Keratinocyte (primary cell): ENCODE results near the gene SCYGR3. TPM values are rescaled to one million over a fixed set of nuclear protein-coding genes. Genes with fewer than 3 reads are reported as not detected.

Experiments
- DNase-seq: peaks from one replicate; pipeline ENCODE4 v3.0.0-alpha.2; 2011; ENCODE audit warnings: low read depth, missing footprints, low spot score
- FAIRE-seq: peaks from 2 replicates; lab custom pipeline; 2011; peaks lifted over from hg19 to GRCh38; lab: Jason Lieb, UNC
- H2AFZ ChIP-seq: 2 replicates; pipeline ENCODE4 v1.6.0; 2012; ENCODE audit warnings: low read length, control low read depth, inconsistent platforms; ENCODE audit not compliant: control insufficient read depth
- H3K27ac ChIP-seq: 2 replicates; pipeline ENCODE4 v1.5.1; 2011; ENCODE audit warnings: low read length; ENCODE audit not compliant: control insufficient read depth, insufficient read depth
- H3K27me3 ChIP-seq: 3 replicates; pipeline ENCODE4 v1.6.0; 2011; ENCODE audit warnings: low read length; ENCODE audit not compliant: control insufficient read depth, insufficient read depth; ENCODE audit errors: extremely low read depth
- H3K36me3 ChIP-seq, 2 experiments: 2 replicates in 1 of 2; 3 replicates in 1 of 2; pipeline ENCODE4 v1.5.1; 2011; ENCODE audit warnings: low read length in 2 of 2, mild to moderate bottlenecking in 1 of 2; ENCODE audit not compliant: control insufficient read depth in 2 of 2, insufficient read depth in 2 of 2; ENCODE audit errors: extremely low read depth in 1 of 2
- H3K4me1 ChIP-seq: 3 replicates; pipeline ENCODE4 v1.5.1; 2011; ENCODE audit warnings: low read length; ENCODE audit not compliant: control insufficient read depth, insufficient read depth; ENCODE audit errors: extremely low read depth
- H3K4me2 ChIP-seq: 3 replicates; pipeline ENCODE4 v1.6.0; 2011; ENCODE audit warnings: low read depth, low read length; ENCODE audit not compliant: control insufficient read depth, insufficient read depth; ENCODE audit errors: extremely low read depth
- H3K4me3 ChIP-seq, 3 experiments: fragments of 200-600 bp in 1 of 3; sonication (generic) in 1 of 3; 2 replicates in 2 of 3; 3 replicates in 1 of 3; pipeline ENCODE4 v1.5.1; 2011 to 2016; ENCODE audit warnings: low read length in 3 of 3, mild to moderate bottlenecking in 3 of 3, control low read depth in 2 of 3, inconsistent platforms in 1 of 3, low read depth in 1 of 3, mixed read lengths in 1 of 3, mixed run types in 1 of 3, moderate library complexity in 1 of 3; ENCODE audit not compliant: control insufficient read depth in 2 of 3, insufficient read depth in 2 of 3; ENCODE audit errors: extremely low read depth in 1 of 3
- H3K79me2 ChIP-seq: 2 replicates; pipeline ENCODE4 v1.6.0; 2012; ENCODE audit warnings: low read length; ENCODE audit not compliant: control insufficient read depth, insufficient read depth
- H3K9ac ChIP-seq: 3 replicates; pipeline ENCODE4 v1.6.0; 2011; ENCODE audit warnings: low read length; ENCODE audit not compliant: control insufficient read depth, insufficient read depth; ENCODE audit errors: extremely low read depth
- H3K9me1 ChIP-seq: 3 replicates; pipeline ENCODE4 v1.6.0; 2011; ENCODE audit warnings: low read length; ENCODE audit not compliant: control insufficient read depth, insufficient read depth; ENCODE audit errors: extremely low read depth
- H3K9me3 ChIP-seq: 2 replicates; pipeline ENCODE4 v1.5.1; 2012; ENCODE audit warnings: low read depth, low read length; ENCODE audit not compliant: control insufficient read depth
- H4K20me1 ChIP-seq: 3 replicates; pipeline ENCODE4 v1.6.0; 2011; ENCODE audit warnings: low read length; ENCODE audit not compliant: control insufficient read depth, insufficient read depth; ENCODE audit errors: extremely low read depth
- EZH2 ChIP-seq: IDR thresholded peaks from one replicate; pipeline ENCODE4 v1.6.1; 2012; ENCODE audit warnings: inconsistent platforms, mild to moderate bottlenecking, low read length, moderate library complexity
- dilution Hi-C: fragments of 300-500 bp; cut with MboI; formaldehyde crosslinking; loops from one replicate; pipeline ENCODE4 v1.7.0; 2020; ENCODE audit warnings: low sequenced_read_pairs; ENCODE audit not compliant: extremely low pct_ligation_motif_present
- polyA plus RNA-seq, 5 experiments: library from polyadenylated mRNA; depleted of rRNA in 3 of 5; stranded (reverse) in 3 of 5; stranded (forward) in 1 of 5; unstranded in 1 of 5; fragments of >200 nt; gene quantifications; 1 replicate in 1 of 5; 2 replicates in 3 of 5; 3 replicates in 1 of 5; pipeline versions ENCODE4 v1.2.1 to v1.2.3, GENCODE V29; 2011 to 2012; ENCODE audit warnings: missing spikeins in 2 of 5, low read depth in 1 of 5, low replicate concordance in 1 of 5
- TF ChIP-seq, protein P1 (sequence below), 3 experiments: IDR thresholded peaks in 1 of 3; conservative IDR thresholded peaks in 1 of 3; optimal IDR thresholded peaks in 1 of 3; 2 replicates in 2 of 3; 3 replicates in 1 of 3; pipeline versions ENCODE3 to v1.5.1; 2011; ENCODE audit warnings: low read length in 3 of 3, mild to moderate bottlenecking in 3 of 3, moderate library complexity in 2 of 3, control low read depth in 1 of 3, inconsistent platforms in 1 of 3; ENCODE audit not compliant: insufficient read depth in 2 of 3; ENCODE audit errors: extremely low read depth in 1 of 3

Gene SCYGR3
- polyA plus RNA-seq, 1 donor (not counting 4 experiments of a cell fraction or from before 2014, with no cell fraction given): not detected

DNA sequence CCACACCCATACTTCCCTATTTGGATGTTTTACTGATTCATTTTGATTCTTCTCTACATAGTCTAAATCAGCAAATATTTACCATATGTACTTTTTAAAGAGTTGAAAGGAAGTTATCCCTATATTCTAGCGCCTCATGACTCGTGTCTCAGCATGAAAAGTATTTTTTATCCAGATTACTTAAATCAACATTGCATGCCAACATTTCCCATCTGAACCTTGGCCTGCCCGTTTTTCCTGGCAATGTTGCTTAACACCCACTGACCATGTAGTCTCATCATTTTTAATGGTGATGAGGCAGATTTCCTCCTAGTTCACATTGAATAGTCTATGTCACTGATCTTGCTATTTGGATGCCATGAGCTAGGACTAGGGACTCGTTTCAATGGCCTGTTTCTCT lies 38.8 kb upstream of the SCYGR3 start:
- H3K4me2 ChIP-seq: no peak overlapping the region
- H3K9me1 ChIP-seq: no peaks in the 10 kb centered on the region
- H3K9me3 ChIP-seq: no peaks in the 10 kb centered on the region
- FAIRE-seq (no peak), DNase-seq (no peak)
- dilution Hi-C loops: no loop called here
- no peak overlapping the region for H2AFZ ChIP-seq
- H4K20me1 ChIP-seq: no peaks in the 10 kb centered on the region
- H3K79me2 ChIP-seq: no peaks in the 10 kb centered on the region
- no peak overlapping the region for H3K27ac ChIP-seq
- no peak overlapping the region for H3K4me3 ChIP-seq
- H3K27me3 ChIP-seq: no peaks in the 10 kb centered on the region
- TF ChIP-seq EZH2: no peak
- TF ChIP-seq, protein P1, sequence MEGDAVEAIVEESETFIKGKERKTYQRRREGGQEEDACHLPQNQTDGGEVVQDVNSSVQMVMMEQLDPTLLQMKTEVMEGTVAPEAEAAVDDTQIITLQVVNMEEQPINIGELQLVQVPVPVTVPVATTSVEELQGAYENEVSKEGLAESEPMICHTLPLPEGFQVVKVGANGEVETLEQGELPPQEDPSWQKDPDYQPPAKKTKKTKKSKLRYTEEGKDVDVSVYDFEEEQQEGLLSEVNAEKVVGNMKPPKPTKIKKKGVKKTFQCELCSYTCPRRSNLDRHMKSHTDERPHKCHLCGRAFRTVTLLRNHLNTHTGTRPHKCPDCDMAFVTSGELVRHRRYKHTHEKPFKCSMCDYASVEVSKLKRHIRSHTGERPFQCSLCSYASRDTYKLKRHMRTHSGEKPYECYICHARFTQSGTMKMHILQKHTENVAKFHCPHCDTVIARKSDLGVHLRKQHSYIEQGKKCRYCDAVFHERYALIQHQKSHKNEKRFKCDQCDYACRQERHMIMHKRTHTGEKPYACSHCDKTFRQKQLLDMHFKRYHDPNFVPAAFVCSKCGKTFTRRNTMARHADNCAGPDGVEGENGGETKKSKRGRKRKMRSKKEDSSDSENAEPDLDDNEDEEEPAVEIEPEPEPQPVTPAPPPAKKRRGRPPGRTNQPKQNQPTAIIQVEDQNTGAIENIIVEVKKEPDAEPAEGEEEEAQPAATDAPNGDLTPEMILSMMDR (optimal IDR thresholded peaks at IDR 0.05 in 1 of 3, IDR thresholded peaks at IDR 0.05 in 1 of 3, conservative IDR thresholded peaks at IDR 0.05 in 1 of 3; ENCODE audit: extremely low read depth in 1 of 3, insufficient read depth in 2 of 3, low read length in 3 of 3): no peak
- no peak overlapping the region for H3K9ac ChIP-seq
- H3K36me3 ChIP-seq: no peaks in the 10 kb centered on the region
- peaks cover 3% of the 10 kb centered on the region for H3K4me1 ChIP-seq

DNA sequence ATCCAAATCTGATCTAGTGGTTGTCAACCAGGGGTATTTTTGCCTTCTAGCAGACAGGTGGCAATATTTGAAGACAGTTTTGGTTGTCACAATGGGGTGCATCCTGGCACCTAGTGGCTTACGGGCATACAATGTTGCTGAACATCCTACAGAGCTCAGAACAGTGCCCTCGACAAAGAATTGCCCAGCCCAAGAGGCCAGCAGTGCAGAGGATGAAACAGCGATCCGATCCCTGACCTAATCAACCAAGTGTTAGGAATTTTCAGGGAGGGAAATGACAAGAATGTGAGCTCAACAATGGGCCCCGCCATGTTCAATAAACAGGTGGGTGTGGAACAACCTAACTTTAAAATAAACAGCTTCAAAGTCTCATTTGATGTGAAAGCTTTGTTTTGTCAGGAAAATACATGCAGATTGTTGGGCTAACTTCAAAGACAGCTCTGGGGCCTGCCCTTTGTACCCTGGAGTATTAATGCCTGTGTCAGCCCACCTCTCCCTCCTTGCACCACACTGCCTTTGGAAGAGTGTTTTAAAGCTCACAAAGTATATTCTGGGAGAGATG lies 29.4 kb upstream of the SCYGR3 start:
- Histone ChIP-seq H3K4me1 (no peaks in the 10 kb centered on the region), H2AFZ (no peak overlapping the region), H3K27me3 (no peaks in the 10 kb centered on the region), H3K27ac (no peak overlapping the region), H3K9me1 (no peaks in the 10 kb centered on the region), H3K4me2 (no peak overlapping the region), H3K4me3 (no peak overlapping the region), H3K79me2 (no peaks in the 10 kb centered on the region), H3K9me3 (no peaks in the 10 kb centered on the region), H4K20me1 (no peaks in the 10 kb centered on the region), H3K36me3 (no peaks in the 10 kb centered on the region), H3K9ac (no peak overlapping the region)
- DNase-seq (no peak), FAIRE-seq (no peak)
- TF ChIP-seq EZH2: no peak
- TF ChIP-seq, protein P1 (optimal IDR thresholded peaks at IDR 0.05 in 1 of 3, IDR thresholded peaks at IDR 0.05 in 1 of 3, conservative IDR thresholded peaks at IDR 0.05 in 1 of 3; ENCODE audit: extremely low read depth in 1 of 3, insufficient read depth in 2 of 3, low read length in 3 of 3): no peak
- dilution Hi-C loops: no loop called here
